ENCODE data around the gene TTLL9. TPM values are rescaled to one million over a fixed set of nuclear protein-coding genes. Genes with fewer than 3 reads are reported as not detected.

TTLL9 gene
- polyA plus RNA-seq, 1 of the 3 experiments (the other 2 are of a cell fraction): 0.23 TPM

DNA sequence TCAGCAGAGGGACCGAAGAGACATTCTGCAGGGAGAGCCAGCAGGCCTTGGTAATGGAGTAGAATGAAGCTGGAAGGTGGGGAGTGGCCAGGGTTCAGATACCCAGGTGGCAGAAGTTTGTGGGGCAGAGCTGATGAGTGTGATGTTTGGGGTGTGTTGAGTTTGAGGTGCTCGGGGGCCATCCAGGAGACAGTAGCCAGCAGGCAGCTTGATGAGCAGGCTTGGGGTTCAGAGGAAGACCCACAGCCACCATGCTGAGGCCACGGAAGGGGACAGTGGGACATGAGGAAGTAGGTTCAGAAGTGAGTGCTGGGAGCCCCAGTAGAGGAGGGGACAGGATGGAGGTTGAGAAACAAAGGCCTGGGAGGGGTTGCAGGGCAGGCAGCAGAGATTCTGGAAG, 13.9 kb upstream of the TTLL9 start (continued):
- TF ChIP-seq SMC3 (IDR thresholded peaks at IDR 0.05; ENCODE audit: low read depth, low read length): no peak
- no peak for TF ChIP-seq CHD2 (IDR thresholded peaks at IDR 0.05; ENCODE audit: low read length, partially characterized antibody)

DNA sequence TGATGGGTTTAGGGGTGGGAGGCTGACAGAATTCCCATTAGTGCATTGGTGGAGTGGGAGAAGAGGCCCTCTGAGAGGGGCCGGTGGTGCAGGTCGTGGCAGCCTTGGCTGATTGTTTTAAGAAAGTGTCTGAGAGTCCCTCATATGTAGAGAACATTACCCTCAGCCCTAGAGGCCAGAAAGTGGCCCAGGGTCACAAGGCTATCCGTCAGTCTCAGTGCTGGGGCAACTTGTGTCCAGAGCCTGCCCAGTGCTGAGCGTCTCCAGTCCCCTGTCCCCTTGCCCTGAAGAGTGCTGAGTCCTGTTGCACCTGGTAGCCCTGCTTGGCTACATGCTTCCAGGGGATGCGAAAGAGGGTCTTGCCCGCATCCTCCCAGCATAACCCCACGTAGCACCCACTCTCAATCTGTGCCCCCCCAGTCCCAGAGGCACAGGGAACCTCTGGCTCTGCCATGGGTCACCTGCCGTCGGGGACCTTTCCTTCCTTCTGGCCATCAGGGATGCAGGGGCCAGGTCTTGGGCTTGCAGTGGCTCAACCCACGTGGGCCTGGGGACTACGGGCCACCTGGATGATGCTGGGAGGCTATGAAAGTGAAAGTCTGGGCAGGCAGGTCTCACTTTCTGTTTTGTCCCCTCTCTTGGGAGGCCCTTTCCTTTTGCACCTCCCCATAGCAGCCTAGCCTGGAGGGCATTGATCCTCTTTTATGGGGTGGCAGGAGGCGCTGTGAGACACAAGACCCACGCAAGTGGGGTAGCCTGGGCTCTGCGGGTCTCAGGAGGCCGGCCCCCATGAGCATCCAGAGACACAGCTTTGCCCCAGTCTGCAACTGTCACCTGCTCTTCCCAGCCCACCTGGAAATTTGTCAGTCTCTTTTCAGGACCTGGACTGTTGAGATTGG, 12.3 kb upstream of the TTLL9 start:
- no peaks in the 10 kb centered on the region for H3K79me2 ChIP-seq (ENCODE audit: insufficient read depth)
- no peak overlapping the region for H2AFZ ChIP-seq (ENCODE audit: low read depth)
- TF ChIP-seq TAF1 (IDR thresholded peaks at IDR 0.05; ENCODE audit: borderline replicate concordance, low read depth, low read length) (no peak), MEF2A (IDR thresholded peaks at IDR 0.05; ENCODE audit: borderline replicate concordance, low read depth) (no peak), NFIC (IDR thresholded peaks at IDR 0.05; ENCODE audit: borderline replicate concordance) (no peak), POLR2AphosphoS5 (IDR thresholded peaks at IDR 0.05; ENCODE audit: low read depth, low read length) (no peak), RAD21 (IDR thresholded peaks at IDR 0.05; ENCODE audit: low read length) (no peak), RXRA (IDR thresholded peaks at IDR 0.05; ENCODE audit: borderline replicate concordance, low read depth) (no peak), EZH2phosphoT487 (IDR thresholded peaks at IDR 0.05; ENCODE audit: borderline replicate concordance, low read depth) (no peak), CHD2 (IDR thresholded peaks at IDR 0.05; ENCODE audit: low read length, partially characterized antibody) (no peak), SIN3A (IDR thresholded peaks at IDR 0.05; ENCODE audit: borderline replicate concordance, low read depth, low read length) (no peak), SMC3 (IDR thresholded peaks at IDR 0.05; ENCODE audit: low read depth, low read length) (no peak)
- TF ChIP-seq, protein P1, sequence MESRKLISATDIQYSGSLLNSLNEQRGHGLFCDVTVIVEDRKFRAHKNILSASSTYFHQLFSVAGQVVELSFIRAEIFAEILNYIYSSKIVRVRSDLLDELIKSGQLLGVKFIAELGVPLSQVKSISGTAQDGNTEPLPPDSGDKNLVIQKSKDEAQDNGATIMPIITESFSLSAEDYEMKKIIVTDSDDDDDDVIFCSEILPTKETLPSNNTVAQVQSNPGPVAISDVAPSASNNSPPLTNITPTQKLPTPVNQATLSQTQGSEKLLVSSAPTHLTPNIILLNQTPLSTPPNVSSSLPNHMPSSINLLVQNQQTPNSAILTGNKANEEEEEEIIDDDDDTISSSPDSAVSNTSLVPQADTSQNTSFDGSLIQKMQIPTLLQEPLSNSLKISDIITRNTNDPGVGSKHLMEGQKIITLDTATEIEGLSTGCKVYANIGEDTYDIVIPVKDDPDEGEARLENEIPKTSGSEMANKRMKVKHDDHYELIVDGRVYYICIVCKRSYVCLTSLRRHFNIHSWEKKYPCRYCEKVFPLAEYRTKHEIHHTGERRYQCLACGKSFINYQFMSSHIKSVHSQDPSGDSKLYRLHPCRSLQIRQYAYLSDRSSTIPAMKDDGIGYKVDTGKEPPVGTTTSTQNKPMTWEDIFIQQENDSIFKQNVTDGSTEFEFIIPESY (IDR thresholded peaks at IDR 0.05; ENCODE audit: borderline replicate concordance, low read depth): no peak
- TF ChIP-seq, protein P2, sequence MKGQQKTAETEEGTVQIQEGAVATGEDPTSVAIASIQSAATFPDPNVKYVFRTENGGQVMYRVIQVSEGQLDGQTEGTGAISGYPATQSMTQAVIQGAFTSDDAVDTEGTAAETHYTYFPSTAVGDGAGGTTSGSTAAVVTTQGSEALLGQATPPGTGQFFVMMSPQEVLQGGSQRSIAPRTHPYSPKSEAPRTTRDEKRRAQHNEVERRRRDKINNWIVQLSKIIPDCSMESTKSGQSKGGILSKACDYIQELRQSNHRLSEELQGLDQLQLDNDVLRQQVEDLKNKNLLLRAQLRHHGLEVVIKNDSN (IDR thresholded peaks at IDR 0.05; ENCODE audit: borderline replicate concordance, low read depth): no peak
- TF ChIP-seq, protein P3, sequence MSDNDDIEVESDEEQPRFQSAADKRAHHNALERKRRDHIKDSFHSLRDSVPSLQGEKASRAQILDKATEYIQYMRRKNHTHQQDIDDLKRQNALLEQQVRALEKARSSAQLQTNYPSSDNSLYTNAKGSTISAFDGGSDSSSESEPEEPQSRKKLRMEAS (IDR thresholded peaks at IDR 0.05; ENCODE audit: low read depth): no peak
- DNase-seq: no peak
- no peaks in the 10 kb centered on the region for H3K9me3 ChIP-seq
- H3K4me2 ChIP-seq: no peak overlapping the region
- no peaks in the 10 kb centered on the region for H3K9me2 ChIP-seq
- no peaks in the 10 kb centered on the region for H4K20me1 ChIP-seq (ENCODE audit: insufficient read depth)
- no peak overlapping the region for H3K4me3 ChIP-seq (ENCODE audit: low read depth in 2 of 2, low read length in 1 of 2)
- ChIA-PET POLR2A (no interaction called here), CTCF (interaction anchor here (2.3 to 4.8 kb wide), 2 partner anchors 11 to 12 kb away, joined by 14 to 29 read pairs; partner anchors contain the start of gene FOXS1)
- H3K4me1 ChIP-seq (ENCODE audit: control insufficient read depth in 1 of 2, insufficient read depth in 2 of 2, low read depth in 1 of 2, low read length in 1 of 2): peaks cover 0 to 21% of the 10 kb centered on the region in 2 experiments; a peak in 2 of 4 replicates
- 53% methylated on average over 3 of the region's 15 CpGs for WGBS (ENCODE audit: low lambda C conversion rate)
- no peaks in the 10 kb centered on the region for H3K36me3 ChIP-seq (replicated peaks in 1 of 2; ENCODE audit: control insufficient read depth in 1 of 2, insufficient read depth in 2 of 2, low read length in 1 of 2)
- no peaks in the 10 kb centered on the region for H3F3A ChIP-seq (replicated peaks; ENCODE audit: insufficient read depth)
- H3K27me3 ChIP-seq (ENCODE audit: insufficient read depth): peaks cover 11% of the 10 kb centered on the region; the same call in 1 of the 2 replicates
- no peak overlapping the region for H3K27ac ChIP-seq (ENCODE audit: low read depth in 2 of 2, low read length in 1 of 2)
- H3K9ac ChIP-seq: no peak overlapping the region

All from SK-N-SH (cell line).